Activated CD4-positive, CD25-positive, alpha-beta regulatory T cell treated with anti-CD3 and anti-CD28 coated beads, Interleukin-2, amount 50 U/mL, for 24 hours (primary cell): ENCODE measurements around the gene NRXN2.

Experiments used
- ATAC-seq, 2 donors: fragments of 150-1000 bp; cut with Tn5 transposase; one replicate each; pipeline ENCODE4 v1.10.0; 2021; ENCODE audit warnings: mild to moderate bottlenecking in 1 of 2, moderate library complexity in 1 of 2

NRXN2 gene

GRCh38 chr11:64560941-64561340 is 162.1 kb downstream of the NRXN2 start:
- no peak for ATAC-seq

- no peak for ATAC-seq
Observed at GRCh38 chr11:64560139-64560771, 162.7 kb downstream of the NRXN2 start.

GRCh38 chr11:64559351-64560138 is 163.5 kb downstream of the NRXN2 start:
- ATAC-seq: no peak

GRCh38 chr11:64558869-64559268 is 164.1 kb downstream of the NRXN2 start:
- no peak for ATAC-seq

- ATAC-seq: no peak
Observed at GRCh38 chr11:64558065-64558745, 164.8 kb downstream of the NRXN2 start.

GRCh38 chr11:64556721-64557250 is 166.2 kb downstream of the NRXN2 start:
- ATAC-seq: no peak
